HG02610 (cell line): Measurements from ENCODE around the gene RASGRF2.
"Not testable (repeated sequence)": the region's sequence is repeated elsewhere in the genome, so short reads cannot be mapped to it uniquely, and the experiment has no call there.

Experiments used
- ATAC-seq: cut with Tn5 transposase; IDR thresholded peaks from one replicate; pipeline ENCODE4 v1.9.1; 2021; ENCODE audit warnings: mild to moderate bottlenecking, moderate library complexity; ENCODE audit not compliant: unreplicated experiment

Gene RASGRF2

DNA sequence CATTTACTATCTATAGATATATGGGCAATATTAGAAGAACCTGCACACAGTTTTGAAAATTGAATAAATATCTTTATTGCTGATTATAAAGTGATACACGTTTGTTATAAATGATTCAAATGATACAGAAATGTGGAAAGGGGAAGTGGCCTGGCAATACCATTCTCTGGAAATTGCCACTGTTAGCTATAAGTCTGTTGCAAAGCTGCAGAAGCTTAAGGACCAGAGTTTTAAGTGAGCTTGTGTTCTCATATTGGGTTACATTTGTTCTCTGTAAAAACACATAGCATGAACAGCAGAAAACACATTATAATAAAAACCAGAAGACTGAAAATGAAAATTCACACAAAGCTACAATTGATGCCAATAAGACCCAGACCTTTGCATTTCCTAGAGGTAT is 59.6 kb downstream of the RASGRF2 start:
- ATAC-seq: no peak

- ATAC-seq: no peak
Measured at GRCh38 chr5:81020478-81021167, 60.5 kb downstream of the RASGRF2 start.

DNA sequence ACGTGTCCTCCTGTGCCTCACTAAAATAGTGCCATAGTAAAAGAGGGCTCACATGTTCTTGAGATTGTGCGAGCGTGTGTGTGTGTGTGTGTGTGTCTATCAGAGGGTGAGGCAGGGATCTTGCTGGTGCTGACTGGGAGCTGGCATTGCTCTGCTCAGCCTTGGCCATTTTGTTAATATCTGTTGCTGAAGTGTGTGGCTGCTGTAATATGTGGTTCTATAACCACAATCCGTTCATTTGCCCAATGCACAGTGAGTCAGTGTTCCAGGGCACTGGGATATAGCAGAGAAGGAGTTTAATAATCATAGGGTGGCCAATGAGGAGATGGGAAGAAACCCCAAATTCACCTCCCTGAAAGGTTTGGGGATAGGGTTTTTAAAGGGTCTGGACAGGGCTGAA is 61.3 kb downstream of the RASGRF2 start:
- no peak for ATAC-seq

- no peak for ATAC-seq
Measured at GRCh38 chr5:81021951-81022687, 62.0 kb downstream of the RASGRF2 start.

- ATAC-seq: no peak
Measured at GRCh38 chr5:81022688-81023084, 62.5 kb downstream of the RASGRF2 start.

DNA sequence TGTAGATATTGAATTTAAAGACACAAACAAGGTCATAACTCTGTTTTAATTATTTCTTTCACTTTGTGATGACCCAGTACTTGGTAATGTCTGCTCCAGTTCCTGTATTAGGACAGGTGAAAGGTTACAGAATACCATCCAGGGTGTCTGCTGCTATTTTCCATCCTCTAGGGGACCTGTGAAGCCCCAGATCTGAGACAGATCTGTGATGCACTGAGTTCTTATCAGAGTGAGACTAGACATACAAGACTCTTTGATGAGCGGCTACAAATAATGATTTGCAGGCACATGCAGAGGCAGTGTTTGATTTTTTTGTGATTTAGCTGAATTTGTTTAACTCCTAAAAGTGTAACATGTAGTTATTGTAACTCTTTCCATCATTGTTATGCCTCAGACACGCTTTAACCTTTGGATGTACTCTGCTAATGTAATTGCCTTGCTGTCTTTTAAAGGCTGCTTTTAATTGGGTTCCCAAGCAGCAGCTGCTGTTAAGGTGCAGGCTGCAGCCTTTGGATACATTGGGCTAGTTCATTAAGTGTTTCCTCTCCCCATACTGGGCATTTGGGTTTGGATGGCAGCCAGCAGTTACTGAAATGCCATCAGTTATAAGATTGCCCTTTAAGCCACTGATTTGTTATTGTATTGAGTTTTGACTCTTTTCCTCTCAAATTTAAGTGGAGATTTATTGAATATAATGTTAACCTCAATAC is 63.3 kb downstream of the RASGRF2 start:
- ATAC-seq: no peak

DNA sequence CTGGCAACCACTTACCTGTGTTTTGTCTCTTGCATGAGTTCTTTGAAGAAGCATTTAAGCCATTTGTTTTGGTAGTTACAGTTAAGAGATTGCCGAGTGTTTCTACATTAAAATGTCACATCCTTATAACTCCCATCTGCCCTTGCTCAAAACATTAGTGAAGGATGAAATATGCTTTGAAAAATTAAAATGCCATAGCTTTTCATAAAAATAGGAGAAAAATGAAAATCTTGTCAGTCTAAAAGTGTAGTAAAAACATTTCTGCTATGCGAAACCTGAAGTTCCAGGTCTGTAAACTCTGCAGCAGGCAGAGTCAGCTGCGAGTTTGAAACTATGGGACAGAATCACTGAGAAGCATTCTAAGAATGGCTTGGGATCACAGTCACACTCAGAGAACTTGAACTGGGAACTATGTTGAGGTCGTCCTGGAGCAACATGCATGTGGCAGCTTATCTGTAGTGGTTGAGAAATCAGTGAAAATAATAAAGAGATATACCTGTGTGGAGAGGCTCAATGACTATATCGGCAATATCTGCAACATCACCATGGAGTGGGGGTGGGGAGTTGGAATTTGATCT is 67.4 kb downstream of the RASGRF2 start:
- ATAC-seq: no peak

GRCh38 chr5:81028888-81029287 is 68.7 kb downstream of the RASGRF2 start:
- ATAC-seq: not testable (repeated sequence)

DNA sequence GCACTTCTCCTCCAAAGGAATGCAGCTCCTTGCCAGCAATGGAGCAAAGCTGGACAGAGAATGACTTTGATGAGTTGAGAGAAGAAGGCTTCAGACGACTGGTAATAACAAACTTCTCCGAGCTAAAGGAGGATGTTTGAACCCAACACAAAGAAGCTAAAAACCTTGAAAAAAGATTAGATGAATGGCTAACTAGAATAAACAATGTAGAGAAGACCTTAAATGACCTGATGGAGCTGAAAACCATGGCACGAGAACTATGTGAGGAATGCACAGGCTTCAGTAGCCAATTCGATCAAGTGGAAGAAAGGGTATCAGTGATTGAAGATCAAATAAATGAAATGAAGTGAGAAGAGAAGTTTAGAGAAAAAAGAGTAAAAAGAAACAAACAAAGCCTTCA is 69.6 kb downstream of the RASGRF2 start:
- ATAC-seq: not testable (repeated sequence)

- not testable (repeated sequence) for ATAC-seq
Measured at GRCh38 chr5:81030236-81031034, 70.3 kb downstream of the RASGRF2 start.

GRCh38 chr5:81035522-81035921 is 75.4 kb downstream of the RASGRF2 start:
- no peak for ATAC-seq

DNA sequence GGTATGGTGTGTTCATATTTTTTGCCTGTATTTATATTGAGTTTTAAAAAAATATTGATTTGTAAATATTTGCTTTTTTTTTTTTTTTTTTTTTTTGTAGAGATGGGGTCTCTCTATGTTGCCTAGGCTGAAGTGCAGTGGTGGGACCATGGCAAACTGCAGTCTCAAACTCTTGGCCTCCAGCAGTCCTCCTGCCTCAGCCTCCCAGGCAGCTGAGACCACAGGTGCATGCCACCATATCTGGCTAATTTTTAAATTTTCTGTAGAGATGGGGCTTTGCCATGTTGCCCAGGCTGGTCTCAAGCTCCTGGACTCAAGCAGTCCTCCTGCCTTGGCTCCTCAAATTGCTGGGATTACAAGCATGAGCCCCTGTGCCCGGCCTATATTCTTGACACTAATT is 78.3 kb downstream of the RASGRF2 start:
- no peak for ATAC-seq

- no peak for ATAC-seq
Measured at GRCh38 chr5:81044868-81045267, 84.7 kb downstream of the RASGRF2 start.

DNA sequence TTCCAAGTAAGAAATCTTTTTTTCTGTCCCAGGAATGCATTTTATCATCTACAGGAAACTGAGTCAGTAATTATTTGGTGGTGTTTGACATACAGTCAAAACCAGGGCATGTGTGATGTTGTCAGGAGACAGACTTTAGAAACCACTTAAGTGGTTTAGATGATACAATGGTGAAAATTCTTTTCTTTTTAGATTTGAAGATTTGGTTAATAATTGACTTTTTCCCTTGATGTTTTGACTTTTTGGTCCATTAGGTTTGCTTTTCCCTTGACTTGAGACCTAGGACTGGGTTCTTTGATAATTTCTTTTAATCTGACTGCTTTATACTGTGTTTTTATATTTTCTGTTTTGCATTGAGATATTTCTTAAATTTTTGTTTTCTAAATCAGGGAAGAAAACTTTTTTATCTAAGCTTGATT is 85.2 kb downstream of the RASGRF2 start:
- ATAC-seq: no peak

DNA sequence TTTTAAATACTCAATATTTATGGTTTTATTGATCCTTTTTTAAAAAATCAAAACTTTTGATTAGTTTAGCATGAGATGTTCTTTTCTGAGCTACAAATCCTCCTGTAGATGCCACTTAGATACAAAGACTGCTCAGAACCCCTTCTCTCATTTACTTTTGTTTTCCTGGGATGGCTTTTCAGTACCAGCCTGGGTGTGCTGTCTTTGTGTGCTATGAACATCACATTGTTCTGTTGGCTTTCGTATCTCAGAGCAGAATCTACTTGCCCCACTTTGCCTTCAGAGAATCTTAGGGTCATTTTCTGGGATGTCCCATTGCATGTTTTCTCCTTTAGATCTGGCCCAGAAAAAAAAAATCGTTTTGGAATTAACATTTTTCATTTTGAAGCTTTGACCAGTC is 85.9 kb downstream of the RASGRF2 start:
- ATAC-seq: no peak

GRCh38 chr5:81052325-81052724 is 92.2 kb downstream of the RASGRF2 start:
- ATAC-seq: no peak

GRCh38 chr5:81053282-81053681 is 93.1 kb downstream of the RASGRF2 start:
- not testable (repeated sequence) for ATAC-seq

GRCh38 chr5:81058121-81058520 is 98.0 kb downstream of the RASGRF2 start:
- no peak for ATAC-seq

DNA sequence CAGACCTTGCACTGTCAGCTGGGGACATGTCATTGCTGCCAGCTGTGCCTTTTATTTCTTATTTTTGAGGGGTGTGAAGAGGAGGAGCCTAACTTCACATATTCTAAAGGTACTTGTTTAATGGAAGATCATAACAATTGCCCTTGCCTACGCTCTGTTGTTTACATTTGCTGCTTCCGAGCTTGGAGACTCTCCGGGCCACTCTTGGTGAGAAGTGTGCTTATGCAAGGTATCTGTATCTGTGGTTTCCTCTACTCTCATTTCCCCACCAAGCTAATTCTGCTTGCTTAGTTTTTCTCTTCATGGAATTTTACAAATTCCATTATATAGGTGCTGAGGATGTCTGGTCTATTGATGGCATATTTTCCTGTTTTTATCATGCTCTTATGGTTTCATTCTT is 105.3 kb downstream of the RASGRF2 start:
- ATAC-seq: no peak

GRCh38 chr5:81066102-81066501 is 105.9 kb downstream of the RASGRF2 start:
- ATAC-seq: no peak

DNA sequence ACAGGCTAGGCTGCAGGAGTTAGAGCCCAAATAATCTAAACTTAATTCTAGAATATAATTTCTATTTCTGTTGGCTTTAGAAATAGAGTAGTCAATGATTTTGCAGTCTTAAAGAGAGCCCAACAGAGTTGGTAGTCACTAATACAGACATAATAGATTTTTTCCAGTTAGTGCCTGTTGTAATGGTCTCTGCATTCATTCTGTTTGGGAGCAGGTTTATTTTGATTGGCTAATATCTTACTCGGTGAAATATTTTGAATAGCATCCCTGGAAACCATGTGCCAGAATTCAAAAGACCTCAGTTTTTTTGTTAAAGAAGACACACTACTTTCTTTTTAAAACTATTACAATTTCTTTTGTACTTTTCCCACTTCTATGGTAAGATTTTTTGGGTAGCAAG is 107.2 kb downstream of the RASGRF2 start:
- ATAC-seq: no peak
